GM12873 (cell line): ENCODE measurements around the gene TNNT3.

Source experiments
- TF ChIP-seq, protein P1 (sequence below): IDR thresholded peaks from 2 replicates; pipeline ENCODE4 v1.5.1; 2012; ENCODE audit warnings: low read depth, mild to moderate bottlenecking, moderate library complexity, low read length, control low read depth; ENCODE audit not compliant: insufficient read depth; ENCODE audit errors: missing control alignments

The TNNT3 gene

DNA sequence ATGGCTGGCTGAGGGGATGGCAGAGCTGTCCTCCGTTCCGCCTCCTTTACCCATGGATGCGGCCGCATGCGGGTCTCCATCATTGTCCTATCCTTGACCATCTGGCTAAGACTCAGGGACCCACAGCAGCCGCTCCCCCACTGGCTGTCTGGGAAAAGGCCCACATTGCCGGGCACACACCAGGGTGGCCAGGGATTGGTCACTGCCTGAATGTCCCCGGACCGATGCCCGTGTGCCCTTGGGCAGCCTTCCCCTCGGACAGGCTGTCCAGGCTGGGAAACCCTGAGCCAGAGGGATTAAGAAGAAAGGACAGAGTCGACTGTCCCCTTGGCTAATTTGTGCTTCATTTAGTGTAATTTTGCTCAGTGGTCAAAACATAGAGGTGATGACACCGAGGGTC is 55.7 kb downstream of the TNNT3 start:
- TF ChIP-seq, protein P1, sequence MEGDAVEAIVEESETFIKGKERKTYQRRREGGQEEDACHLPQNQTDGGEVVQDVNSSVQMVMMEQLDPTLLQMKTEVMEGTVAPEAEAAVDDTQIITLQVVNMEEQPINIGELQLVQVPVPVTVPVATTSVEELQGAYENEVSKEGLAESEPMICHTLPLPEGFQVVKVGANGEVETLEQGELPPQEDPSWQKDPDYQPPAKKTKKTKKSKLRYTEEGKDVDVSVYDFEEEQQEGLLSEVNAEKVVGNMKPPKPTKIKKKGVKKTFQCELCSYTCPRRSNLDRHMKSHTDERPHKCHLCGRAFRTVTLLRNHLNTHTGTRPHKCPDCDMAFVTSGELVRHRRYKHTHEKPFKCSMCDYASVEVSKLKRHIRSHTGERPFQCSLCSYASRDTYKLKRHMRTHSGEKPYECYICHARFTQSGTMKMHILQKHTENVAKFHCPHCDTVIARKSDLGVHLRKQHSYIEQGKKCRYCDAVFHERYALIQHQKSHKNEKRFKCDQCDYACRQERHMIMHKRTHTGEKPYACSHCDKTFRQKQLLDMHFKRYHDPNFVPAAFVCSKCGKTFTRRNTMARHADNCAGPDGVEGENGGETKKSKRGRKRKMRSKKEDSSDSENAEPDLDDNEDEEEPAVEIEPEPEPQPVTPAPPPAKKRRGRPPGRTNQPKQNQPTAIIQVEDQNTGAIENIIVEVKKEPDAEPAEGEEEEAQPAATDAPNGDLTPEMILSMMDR: no peak

DNA sequence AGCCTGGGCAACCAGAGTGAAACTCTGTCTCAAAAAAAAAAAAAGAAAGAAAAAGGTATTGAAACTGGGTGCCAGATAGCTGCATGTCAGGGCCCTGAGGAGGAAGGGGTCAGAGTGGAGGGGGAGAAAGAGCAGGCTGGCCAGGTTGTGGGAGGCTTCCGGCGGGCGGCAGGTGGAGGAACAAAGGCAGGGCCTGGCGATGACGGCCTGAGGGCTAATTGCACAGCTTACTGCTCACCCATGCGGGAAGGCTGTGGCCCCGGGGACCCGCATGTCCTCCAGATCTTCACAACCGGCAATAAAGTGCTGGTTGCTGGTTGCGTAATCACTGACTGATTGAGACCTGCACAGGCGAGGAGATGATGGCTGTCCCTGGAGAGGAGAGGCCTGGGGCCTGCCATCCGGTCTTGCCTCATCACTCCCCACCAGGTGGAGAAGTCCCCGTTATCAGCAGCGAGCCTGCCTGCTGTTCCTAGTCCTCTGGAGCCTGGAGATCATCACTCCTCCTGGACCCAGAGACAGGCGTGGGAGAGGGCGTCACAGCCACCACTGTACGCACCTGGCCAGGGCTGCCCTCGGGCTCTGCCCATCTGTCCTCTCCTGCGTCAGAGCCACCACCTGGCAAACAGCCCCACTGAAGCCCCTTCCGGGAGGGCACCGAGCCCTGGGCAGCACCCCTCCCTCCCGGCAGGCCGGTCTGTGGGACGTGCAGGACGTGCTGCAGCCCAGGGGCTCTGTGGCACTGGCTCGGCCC is 59.4 kb downstream of the TNNT3 start:
- TF ChIP-seq, protein P1: no peak

DNA sequence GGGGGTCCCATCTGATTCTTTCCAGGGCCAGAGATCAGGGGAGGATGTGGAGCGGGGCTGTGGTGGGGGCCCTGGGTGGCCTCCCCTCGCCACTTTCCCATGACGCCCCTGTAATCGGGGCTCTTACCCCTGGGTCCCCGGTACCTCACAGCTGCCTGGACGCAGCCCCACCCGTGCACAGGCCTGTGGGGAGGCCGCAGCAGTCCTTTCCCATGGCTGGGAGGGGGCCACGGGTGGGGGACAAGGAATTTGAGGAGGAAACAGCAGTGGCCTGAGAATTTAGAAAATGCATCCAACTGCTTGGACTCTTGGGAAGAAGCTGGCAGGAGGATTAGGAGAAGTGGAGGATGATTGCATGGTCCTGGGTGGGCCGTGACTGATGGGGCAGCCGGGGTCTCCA is 60.1 kb downstream of the TNNT3 start:
- TF ChIP-seq, protein P1: no peak

DNA sequence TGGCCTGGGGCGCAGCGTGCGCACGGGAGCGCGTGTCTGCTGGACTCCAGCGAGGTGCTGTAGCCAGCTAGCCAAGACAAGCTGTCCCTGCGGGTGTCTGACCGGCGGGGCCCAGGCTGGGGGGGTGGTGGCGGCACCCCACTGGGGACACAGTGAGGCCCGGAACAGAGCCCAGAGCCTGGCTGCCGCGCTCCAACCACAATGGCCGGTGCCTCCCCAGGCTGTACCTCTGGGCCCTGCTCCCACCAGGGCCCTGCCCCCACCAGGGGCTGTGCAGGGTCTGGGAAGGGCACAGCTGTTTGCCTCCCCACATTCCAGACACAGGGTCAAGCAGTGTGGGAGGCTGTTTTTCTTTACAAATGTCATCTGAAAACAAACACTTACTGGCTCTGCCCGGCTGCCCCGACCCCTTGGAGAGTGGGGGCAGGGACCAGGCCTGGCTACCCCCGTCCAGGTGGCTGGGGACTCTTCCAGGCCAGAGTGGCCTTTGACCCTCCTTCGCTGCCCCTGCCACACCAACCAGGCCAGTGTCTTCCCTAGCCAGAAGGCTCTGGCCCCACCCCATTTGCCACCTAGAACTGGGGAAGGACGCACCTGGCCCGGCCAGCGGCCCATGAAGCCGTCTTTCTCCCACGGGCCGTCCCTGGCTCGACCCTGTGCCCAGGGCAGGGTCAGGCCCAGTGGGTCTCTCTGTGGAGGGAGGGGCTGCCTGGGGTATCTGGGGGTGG is 63.5 kb downstream of the TNNT3 start:
- TF ChIP-seq, protein P1: no peak

DNA sequence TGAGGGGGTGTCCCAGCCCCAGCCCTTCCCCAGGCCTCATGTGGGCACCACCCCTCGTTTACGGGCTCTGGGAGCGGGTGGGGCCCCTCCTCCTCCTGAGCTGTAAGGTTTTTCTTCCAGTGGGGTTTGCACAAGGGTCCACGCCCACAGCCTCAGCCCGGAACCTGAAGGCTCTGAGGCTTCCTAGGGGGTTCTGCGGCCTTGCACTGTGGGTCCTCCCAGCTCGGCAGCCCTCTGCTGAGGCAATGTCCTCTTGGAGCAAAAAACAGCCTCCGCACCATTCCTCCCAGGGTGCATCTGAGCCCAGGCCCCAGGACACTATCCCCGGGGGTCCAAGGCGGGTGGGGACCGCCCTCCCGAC is 64.1 kb downstream of the TNNT3 start:
- TF ChIP-seq, protein P1: no peak

DNA sequence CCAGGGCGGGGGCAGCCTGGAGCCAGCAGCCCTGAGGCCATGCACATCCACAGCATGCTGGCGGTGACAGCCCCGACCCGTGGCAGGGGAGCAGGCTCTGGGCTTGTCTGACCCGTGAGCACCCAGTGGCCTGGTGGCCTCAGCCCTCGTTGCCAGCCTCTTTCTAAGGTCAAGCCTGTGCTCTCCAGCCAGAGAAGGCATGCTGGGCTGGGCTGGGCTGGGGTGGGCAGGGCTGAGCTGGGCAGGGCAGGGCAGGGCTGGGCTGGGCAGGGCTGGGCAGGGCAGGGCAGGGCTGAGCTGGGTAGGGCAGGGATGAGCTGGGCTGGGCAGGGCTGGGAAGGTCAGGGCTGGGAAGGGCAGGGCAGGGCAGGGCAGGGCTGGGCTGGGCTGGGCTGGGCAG is 67.5 kb downstream of the TNNT3 start:
- TF ChIP-seq, protein P1: no peak

DNA sequence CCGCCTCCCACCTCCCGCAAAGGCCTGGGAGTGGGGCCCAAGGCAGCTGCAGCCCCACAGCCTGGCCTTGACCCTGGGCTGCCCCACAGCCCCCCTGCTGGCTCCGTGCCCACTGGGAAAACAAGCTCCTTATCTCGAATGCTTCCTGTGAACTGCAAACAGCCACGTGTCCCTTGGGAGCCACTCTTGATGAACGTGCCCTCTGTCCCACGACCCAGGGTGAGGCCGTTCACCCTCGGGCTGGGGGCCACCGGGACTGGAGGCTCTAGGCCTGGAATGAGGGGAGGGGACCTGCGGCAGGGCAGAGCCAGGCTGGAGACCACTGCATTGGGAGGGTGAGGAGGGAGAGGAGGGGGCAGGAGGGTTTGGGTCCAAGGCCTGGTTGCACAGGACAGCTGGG is 68.7 kb downstream of the TNNT3 start:
- TF ChIP-seq, protein P1: no peak
